ENCODE measurements around the gene CYTH4.

- TF ChIP-seq CTCF (IDR thresholded peaks at IDR 0.05): no peak
- no peak for TF ChIP-seq EZH2 (IDR thresholded peaks at IDR 0.05)
- TF ChIP-seq EZH2phosphoT487 (IDR thresholded peaks at IDR 0.05): no peak
Measured at GRCh38 chr22:37355174-37355573, 72.9 kb downstream of the CYTH4 start.

All from neural progenitor cell (in vitro differentiated cells).